ENCODE data around the gene C4BPB.

C4BPB gene

GRCh38 chr1:207145401-207146058 lies 56.9 kb downstream of the C4BPB start:
- DNase-seq (ENCODE audit: low spot score) = no peak
